ENCODE data around the gene STIM1. TPM values are rescaled to one million over a fixed set of nuclear protein-coding genes. Genes with fewer than 3 reads are reported as not detected.
A peak's percentile ranks its signal among the peaks of the same experiment; 100 is the strongest.

Gene STIM1
- 60.8 and 86.9 TPM in 2 replicates for total RNA-seq

GRCh38 chr11:3854977-3855807 is at the start of gene STIM1:
TSS of gene STIM1 (plus strand) at chr11:3855664. CDS start at chr11:3856271, 607 bp downstream.
- TF ChIP-seq CTCF (IDR thresholded peaks at IDR 0.05; ENCODE audit: insufficient read depth, low read length, severe bottlenecking): peak; percentile 91
- FAIRE-seq: no peak
- DNase-seq (ENCODE audit: low read depth): peak; percentile 81
- H3K36me3 ChIP-seq (ENCODE audit: control insufficient read depth, insufficient read depth, low read length): no peaks in the 10 kb centered on the region
- peak within 1 kb of the TSS; percentile 80 for H3K4me3 ChIP-seq (ENCODE audit: low read depth, low read length)
- H3K27me3 ChIP-seq (ENCODE audit: control insufficient read depth, insufficient read depth, low read length): no peaks in the 10 kb centered on the region

- peaks cover 6% of the 10 kb centered on the region for H3K36me3 ChIP-seq (ENCODE audit: control insufficient read depth, insufficient read depth, low read length)
- FAIRE-seq: no peak
- peak; percentile 66 for DNase-seq (ENCODE audit: low read depth)
- no peaks in the 10 kb centered on the region for H3K27me3 ChIP-seq (ENCODE audit: control insufficient read depth, insufficient read depth, low read length)
- peak; percentile 90 for TF ChIP-seq CTCF (IDR thresholded peaks at IDR 0.05; ENCODE audit: insufficient read depth, low read length, severe bottlenecking)
- H3K4me3 ChIP-seq (ENCODE audit: low read depth, low read length): peak within 1 kb of the TSS; percentile 62
These were observed 47.3 kb upstream of the STIM1 start, which contains the start of gene PGAP2 for GRCh38 chr11:3807909-3808860. TSS of gene PGAP2 (plus strand) at chr11:3808560. CDS start at chr11:3811260, 2,700 bp downstream.

GRCh38 chr11:3808861-3809623 is 46.4 kb upstream of the STIM1 start:
- DNase-seq (ENCODE audit: low read depth) (peak; percentile 75), FAIRE-seq (peak; percentile 43)
- Histone ChIP-seq H3K27me3 (ENCODE audit: control insufficient read depth, insufficient read depth, low read length) (no peaks in the 10 kb centered on the region), H3K36me3 (ENCODE audit: control insufficient read depth, insufficient read depth, low read length) (peaks cover 6% of the 10 kb centered on the region), H3K4me3 (ENCODE audit: low read depth, low read length) (peak overlapping the region; percentile 62)
- TF ChIP-seq CTCF (IDR thresholded peaks at IDR 0.05; ENCODE audit: insufficient read depth, low read length, severe bottlenecking): peak; percentile 53

- DNase-seq (ENCODE audit: low read depth) (no peak), FAIRE-seq (no peak)
- Histone ChIP-seq H3K4me3 (ENCODE audit: low read depth, low read length) (no peak overlapping the region), H3K27me3 (ENCODE audit: control insufficient read depth, insufficient read depth, low read length) (no peaks in the 10 kb centered on the region), H3K36me3 (ENCODE audit: control insufficient read depth, insufficient read depth, low read length) (peaks cover 6% of the 10 kb centered on the region)
- no peak for TF ChIP-seq CTCF (IDR thresholded peaks at IDR 0.05; ENCODE audit: insufficient read depth, low read length, severe bottlenecking)
These were observed 45.9 kb upstream of the STIM1 start for GRCh38 chr11:3809624-3809928.

GRCh38 chr11:3810446-3810845 is 45.0 kb upstream of the STIM1 start:
- no peak for TF ChIP-seq CTCF (IDR thresholded peaks at IDR 0.05; ENCODE audit: insufficient read depth, low read length, severe bottlenecking)
- no peak for FAIRE-seq
- no peak for DNase-seq (ENCODE audit: low read depth)
- no peaks in the 10 kb centered on the region for H3K27me3 ChIP-seq (ENCODE audit: control insufficient read depth, insufficient read depth, low read length)
- no peak overlapping the region for H3K4me3 ChIP-seq (ENCODE audit: low read depth, low read length)
- H3K36me3 ChIP-seq (ENCODE audit: control insufficient read depth, insufficient read depth, low read length): peaks cover 6% of the 10 kb centered on the region

Measured in bronchial epithelial cell (primary cell).